Erythroblast (primary cell): ENCODE results near the gene LRRFIP2.

Experiments used
- DNase-seq, 2 experiments: peaks; one replicate each; lab custom pipeline; 2025; lab: John Stamatoyannopoulos, UW
- GATA1 ChIP-seq: IDR thresholded peaks from 2 replicates; pipeline ENCODE4 v1.6.1; 2011; ENCODE audit warnings: low read depth, mild to moderate bottlenecking, control low read depth, low read length, moderate library complexity
- POLR2A ChIP-seq: IDR thresholded peaks from 2 replicates; pipeline ENCODE4 v1.6.1; 2011; ENCODE audit warnings: mild to moderate bottlenecking, low read length

The LRRFIP2 gene

GRCh38 chr3:37014620-37015019 is 159.8 kb downstream of the LRRFIP2 start:
- DNase-seq, result no peak
- TF ChIP-seq POLR2A, result no peak
- no peak for TF ChIP-seq GATA1
